Liver (tissue), 9 donors: ENCODE measurements around the gene ZYG11B. TPM values are rescaled to one million over a fixed set of nuclear protein-coding genes. Genes with fewer than 3 reads are reported as not detected.
"Not testable (repeated sequence)": the region's sequence is repeated elsewhere in the genome, so short reads cannot be mapped to it uniquely, and the experiment has no call there.

Experiments
- DNase-seq: peaks from one replicate; pipeline ENCODE4 v3.0.0-alpha.2; 2017; ENCODE audit warnings: low spot score
- H3K27ac ChIP-seq, 2 donors: one replicate each; pipeline ENCODE4 v1.7.0; 2013; ENCODE audit warnings: inconsistent platforms in 2 of 2, low read length in 2 of 2, control low read depth in 1 of 2, low read depth in 1 of 2, mild to moderate bottlenecking in 1 of 2
- H3K27me3 ChIP-seq, 4 donors: one replicate each; pipeline versions ENCODE4 v1.6.1 to v1.7.0; 2013; ENCODE audit warnings: low read length in 3 of 4, inconsistent platforms in 1 of 4, mild to moderate bottlenecking in 1 of 4, moderate library complexity in 1 of 4; ENCODE audit not compliant: control insufficient read depth in 4 of 4, insufficient read depth in 4 of 4
- H3K36me3 ChIP-seq, 4 donors: one replicate each; pipeline versions ENCODE4 v1.6.1 to v1.7.0; 2013; ENCODE audit warnings: low read length in 3 of 4, mild to moderate bottlenecking in 3 of 4, low read depth in 1 of 4, moderate library complexity in 1 of 4; ENCODE audit not compliant: control insufficient read depth in 4 of 4, insufficient read depth in 3 of 4
- H3K4me1 ChIP-seq, 4 donors: one replicate each; pipeline versions ENCODE4 v1.6.1 to v1.7.0; 2013; ENCODE audit warnings: low read length in 3 of 4, mild to moderate bottlenecking in 3 of 4, moderate library complexity in 1 of 4; ENCODE audit not compliant: control insufficient read depth in 4 of 4, insufficient read depth in 4 of 4
- H3K4me3 ChIP-seq, 3 donors: one replicate each; pipeline versions ENCODE4 v1.6.1 to v1.7.0; 2013; ENCODE audit warnings: low read length in 3 of 3, control low read depth in 1 of 3, low read depth in 1 of 3, mild to moderate bottlenecking in 1 of 3
- H3K9ac ChIP-seq, 2 donors: one replicate each; pipeline ENCODE4 v1.7.0; 2013; ENCODE audit warnings: low read length in 2 of 2, mild to moderate bottlenecking in 2 of 2, moderate library complexity in 2 of 2, control low read depth in 1 of 2, low read depth in 1 of 2
- H3K9me3 ChIP-seq, 4 donors: one replicate each; pipeline versions ENCODE4 v1.6.1 to v1.7.0; 2013; ENCODE audit warnings: low read length in 3 of 4; ENCODE audit not compliant: control insufficient read depth in 4 of 4
- FOXA1 ChIP-seq: IDR thresholded peaks from 2 replicates; pipeline ENCODE4 v1.6.1; 2016; ENCODE audit warnings: antibody characterized with exemption
- GABPA ChIP-seq, 2 donors: IDR thresholded peaks in 1 of 2; conservative IDR thresholded peaks in 1 of 2; 2 replicates each; pipeline ENCODE4 v1.6.1; 2016; ENCODE audit warnings: antibody characterized with exemption in 2 of 2, mild to moderate bottlenecking in 1 of 2, moderate library complexity in 1 of 2
- HNF4A ChIP-seq, 2 donors: conservative IDR thresholded peaks; 2 replicates each; pipeline ENCODE4 v1.6.1; 2016; ENCODE audit warnings: antibody characterized with exemption in 2 of 2, mild to moderate bottlenecking in 2 of 2
- HNF4G ChIP-seq: IDR thresholded peaks from 2 replicates; pipeline ENCODE4 v1.6.1; 2016; ENCODE audit warnings: antibody characterized with exemption
- JUND ChIP-seq, 2 donors: IDR thresholded peaks; 2 replicates each; pipeline ENCODE4 v1.6.1; 2016; ENCODE audit warnings: antibody characterized with exemption in 2 of 2
- RAD21 ChIP-seq, 2 donors: IDR thresholded peaks; 2 replicates each; pipeline ENCODE4 v1.6.1; 2016; ENCODE audit warnings: antibody characterized with exemption in 2 of 2, mild to moderate bottlenecking in 2 of 2
- RXRA ChIP-seq, 2 donors: IDR thresholded peaks; 2 replicates each; pipeline ENCODE4 v1.6.1; 2017 to 2018; ENCODE audit warnings: antibody characterized with exemption in 2 of 2, mild to moderate bottlenecking in 1 of 2
- SP1 ChIP-seq: IDR thresholded peaks from 2 replicates; pipeline ENCODE4 v1.6.1; 2018; ENCODE audit warnings: antibody characterized with exemption, mild to moderate bottlenecking
- TAF1 ChIP-seq: conservative IDR thresholded peaks from 2 replicates; pipeline ENCODE4 v1.6.1; 2016; ENCODE audit warnings: antibody characterized with exemption, mild to moderate bottlenecking
- YY1 ChIP-seq: IDR thresholded peaks from 2 replicates; pipeline ENCODE4 v1.6.1; 2016; ENCODE audit warnings: antibody characterized with exemption, mild to moderate bottlenecking
- WGBS: extraction: QIAGEN DNeasy Blood & Tissue Kit; methylation state at CpG from one replicate; pipeline ENCODE4 v1.1.7; 2013; 5-methylcytosine and 5-hydroxymethylcytosine counted together
- polyA plus RNA-seq, 2 donors: library from polyadenylated mRNA; stranded (reverse) in 1 of 2; unstranded in 1 of 2; fragments of 200-250 nt in 1 of 2; fragments of >200 nt in 1 of 2; fragmentation: Nextera tagmentation in 1 of 2; extraction: Ambion mirVana in 1 of 2; gene quantifications; one replicate each; pipeline versions ENCODE4 v1.2.1 to v1.2.3, GENCODE V29; 2013 to 2015
- total RNA-seq, 2 donors: library from RNA; depleted of rRNA; stranded (reverse); fragments of >200 nt; gene quantifications; one replicate each; pipeline ENCODE4 v1.2.3, GENCODE V29; 2014
- TF ChIP-seq, protein P1 (sequence below): IDR thresholded peaks from 2 replicates; pipeline ENCODE4 v1.6.1; 2016; ENCODE audit warnings: antibody characterized with exemption
- TF ChIP-seq, protein P2 (sequence below): IDR thresholded peaks from 2 replicates; pipeline ENCODE4 v1.6.1; 2016; ENCODE audit warnings: antibody characterized with exemption, mild to moderate bottlenecking
- TF ChIP-seq, protein P3 (sequence below): fragments of 150-350 bp; IDR thresholded peaks from 2 replicates; pipeline ENCODE4 v1.5.1; 2017; ENCODE audit warnings: improper control_type of control experiment, low read depth, low read length; ENCODE audit not compliant: missing input control
- donor health status: healthy.
- donor health status: healthy.
- donor health status: healthy.
- donor health status: healthy.
- donor health status: healthy.

Gene ZYG11B
- total and polyA plus RNA-seq, 4 donors = 6.1 to 111 (median 15.5) TPM

DNA sequence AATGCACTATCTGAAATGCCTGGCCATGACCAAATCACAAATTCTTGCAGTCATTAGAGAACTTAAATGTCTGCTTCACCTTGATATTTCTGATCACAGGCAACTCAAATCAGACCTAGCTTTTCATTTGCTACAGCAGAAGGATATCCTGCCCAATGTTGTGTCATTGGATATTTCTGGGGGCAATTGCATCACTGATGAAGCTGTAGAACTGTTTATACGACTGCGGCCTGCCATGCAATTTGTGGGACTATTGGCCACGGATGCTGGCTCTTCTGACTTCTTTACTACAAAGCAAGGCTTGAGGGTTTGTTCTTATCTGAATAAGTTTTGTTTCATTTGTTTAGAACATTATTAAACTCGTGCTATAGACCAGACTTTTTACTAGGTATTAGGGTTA lies 131.2 kb downstream of the ZYG11B start (continued):
- TF ChIP-seq RAD21 (IDR thresholded peaks at IDR 0.05) = no peak
- TF ChIP-seq, protein P1, sequence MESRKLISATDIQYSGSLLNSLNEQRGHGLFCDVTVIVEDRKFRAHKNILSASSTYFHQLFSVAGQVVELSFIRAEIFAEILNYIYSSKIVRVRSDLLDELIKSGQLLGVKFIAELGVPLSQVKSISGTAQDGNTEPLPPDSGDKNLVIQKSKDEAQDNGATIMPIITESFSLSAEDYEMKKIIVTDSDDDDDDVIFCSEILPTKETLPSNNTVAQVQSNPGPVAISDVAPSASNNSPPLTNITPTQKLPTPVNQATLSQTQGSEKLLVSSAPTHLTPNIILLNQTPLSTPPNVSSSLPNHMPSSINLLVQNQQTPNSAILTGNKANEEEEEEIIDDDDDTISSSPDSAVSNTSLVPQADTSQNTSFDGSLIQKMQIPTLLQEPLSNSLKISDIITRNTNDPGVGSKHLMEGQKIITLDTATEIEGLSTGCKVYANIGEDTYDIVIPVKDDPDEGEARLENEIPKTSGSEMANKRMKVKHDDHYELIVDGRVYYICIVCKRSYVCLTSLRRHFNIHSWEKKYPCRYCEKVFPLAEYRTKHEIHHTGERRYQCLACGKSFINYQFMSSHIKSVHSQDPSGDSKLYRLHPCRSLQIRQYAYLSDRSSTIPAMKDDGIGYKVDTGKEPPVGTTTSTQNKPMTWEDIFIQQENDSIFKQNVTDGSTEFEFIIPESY = no peak
- TF ChIP-seq TAF1 = no peak
- TF ChIP-seq FOXA1 = no peak
- TF ChIP-seq HNF4A (conservative IDR thresholded peaks at IDR 0.05) = no peak
- no peak for TF ChIP-seq GABPA (IDR thresholded peaks at IDR 0.05 in 1 of 2, conservative IDR thresholded peaks at IDR 0.05 in 1 of 2)
- TF ChIP-seq HNF4G = no peak

DNA sequence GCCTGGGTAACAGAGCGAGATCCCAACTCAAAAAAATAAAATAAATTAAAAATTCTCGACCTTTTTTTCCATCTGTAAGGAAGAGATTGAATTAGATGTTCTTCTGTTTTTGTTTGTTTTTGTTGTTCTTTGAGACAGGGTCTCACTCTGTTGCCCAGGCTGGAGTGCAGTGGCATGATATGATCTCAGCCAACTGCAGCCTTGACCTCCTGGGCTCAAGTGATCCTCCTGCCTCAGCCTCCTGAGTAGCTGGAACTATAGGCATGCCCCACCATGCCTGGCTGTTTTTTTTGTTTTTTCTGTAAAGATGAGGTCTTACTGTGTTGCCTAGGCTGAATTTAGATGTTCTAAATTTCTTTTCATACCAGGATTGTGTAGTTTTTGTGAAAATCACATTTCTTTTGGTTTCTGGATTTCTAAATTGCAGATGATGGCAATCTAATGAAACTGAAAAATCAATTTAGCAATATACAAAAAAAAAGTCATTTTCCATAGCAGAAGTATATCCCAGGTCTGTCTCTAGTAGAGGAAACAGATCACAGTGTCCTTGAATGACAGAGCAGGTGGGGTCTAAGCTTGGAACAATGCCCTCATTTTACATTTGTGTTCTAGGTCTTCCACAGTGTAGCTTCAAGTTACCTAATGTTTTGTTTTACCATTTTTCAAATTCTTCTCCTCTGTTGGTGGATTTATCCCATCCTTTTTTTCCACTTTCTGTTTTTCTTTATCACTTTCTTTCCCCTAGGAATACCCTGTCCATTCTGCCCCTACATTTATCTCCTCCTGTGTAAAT lies 136.6 kb downstream of the ZYG11B start:
- 84% methylated on average over 2 of the region's 2 CpGs for WGBS
- Histone ChIP-seq H3K27ac (no peak overlapping the region), H3K36me3 (no peaks in the 10 kb centered on the region), H3K27me3 (no peaks in the 10 kb centered on the region), H3K4me1 (no peaks in the 10 kb centered on the region), H3K4me3 (no peak overlapping the region), H3K9ac (no peak overlapping the region), H3K9me3 (no peaks in the 10 kb centered on the region)
- DNase-seq = no peak
- TF ChIP-seq YY1 (no peak), GABPA (IDR thresholded peaks at IDR 0.05 in 1 of 2, conservative IDR thresholded peaks at IDR 0.05 in 1 of 2) (no peak)

DNA sequence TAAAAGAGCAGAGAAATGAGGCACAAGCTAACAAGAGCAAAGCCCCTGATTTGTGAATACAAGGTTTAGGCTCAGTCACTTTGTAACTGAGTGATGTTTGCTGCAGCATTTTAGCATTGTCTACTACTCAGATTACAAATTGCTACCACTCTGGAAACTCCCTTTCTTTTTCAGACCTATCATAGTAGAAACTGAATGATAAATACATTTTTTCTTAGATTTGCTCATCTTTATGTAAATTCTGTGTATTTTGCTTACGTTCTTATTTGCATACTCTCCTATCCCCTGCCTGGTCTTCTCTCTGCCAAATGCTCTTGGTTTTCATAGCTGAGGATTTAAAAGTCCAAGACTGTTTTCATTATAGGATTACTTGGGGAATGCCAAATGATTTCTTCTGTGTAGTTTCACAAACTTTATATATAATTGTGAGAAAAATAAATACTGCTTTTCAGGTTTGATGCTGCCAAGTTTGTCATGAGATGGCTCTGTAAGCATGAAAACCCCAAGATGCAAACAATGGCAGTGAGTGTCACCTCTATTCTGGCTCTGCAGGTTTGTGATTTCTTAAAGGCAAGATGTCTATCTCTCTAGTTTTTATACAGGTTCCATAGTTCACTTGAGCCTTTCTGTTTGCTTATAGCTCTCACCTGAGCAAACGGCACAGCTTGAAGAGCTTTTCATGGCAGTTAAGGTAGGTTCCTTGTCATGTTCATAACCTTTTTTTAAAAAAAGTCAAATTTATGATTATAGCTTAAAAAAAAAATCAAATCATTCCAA lies 141.0 kb downstream of the ZYG11B start:
- DNase-seq = no peak
- Histone ChIP-seq H3K9ac (no peak overlapping the region), H3K27ac (no peak overlapping the region), H3K36me3 (no peaks in the 10 kb centered on the region), H3K4me3 (no peak overlapping the region), H3K27me3 (no peaks in the 10 kb centered on the region), H3K4me1 (no peaks in the 10 kb centered on the region), H3K9me3 (no peaks in the 10 kb centered on the region)
- TF ChIP-seq FOXA1 (no peak), RXRA (IDR thresholded peaks at IDR 0.05) (no peak), SP1 (no peak), JUND (IDR thresholded peaks at IDR 0.05) (no peak), RAD21 (IDR thresholded peaks at IDR 0.05) (no peak), TAF1 (no peak)
- TF ChIP-seq, protein P2, sequence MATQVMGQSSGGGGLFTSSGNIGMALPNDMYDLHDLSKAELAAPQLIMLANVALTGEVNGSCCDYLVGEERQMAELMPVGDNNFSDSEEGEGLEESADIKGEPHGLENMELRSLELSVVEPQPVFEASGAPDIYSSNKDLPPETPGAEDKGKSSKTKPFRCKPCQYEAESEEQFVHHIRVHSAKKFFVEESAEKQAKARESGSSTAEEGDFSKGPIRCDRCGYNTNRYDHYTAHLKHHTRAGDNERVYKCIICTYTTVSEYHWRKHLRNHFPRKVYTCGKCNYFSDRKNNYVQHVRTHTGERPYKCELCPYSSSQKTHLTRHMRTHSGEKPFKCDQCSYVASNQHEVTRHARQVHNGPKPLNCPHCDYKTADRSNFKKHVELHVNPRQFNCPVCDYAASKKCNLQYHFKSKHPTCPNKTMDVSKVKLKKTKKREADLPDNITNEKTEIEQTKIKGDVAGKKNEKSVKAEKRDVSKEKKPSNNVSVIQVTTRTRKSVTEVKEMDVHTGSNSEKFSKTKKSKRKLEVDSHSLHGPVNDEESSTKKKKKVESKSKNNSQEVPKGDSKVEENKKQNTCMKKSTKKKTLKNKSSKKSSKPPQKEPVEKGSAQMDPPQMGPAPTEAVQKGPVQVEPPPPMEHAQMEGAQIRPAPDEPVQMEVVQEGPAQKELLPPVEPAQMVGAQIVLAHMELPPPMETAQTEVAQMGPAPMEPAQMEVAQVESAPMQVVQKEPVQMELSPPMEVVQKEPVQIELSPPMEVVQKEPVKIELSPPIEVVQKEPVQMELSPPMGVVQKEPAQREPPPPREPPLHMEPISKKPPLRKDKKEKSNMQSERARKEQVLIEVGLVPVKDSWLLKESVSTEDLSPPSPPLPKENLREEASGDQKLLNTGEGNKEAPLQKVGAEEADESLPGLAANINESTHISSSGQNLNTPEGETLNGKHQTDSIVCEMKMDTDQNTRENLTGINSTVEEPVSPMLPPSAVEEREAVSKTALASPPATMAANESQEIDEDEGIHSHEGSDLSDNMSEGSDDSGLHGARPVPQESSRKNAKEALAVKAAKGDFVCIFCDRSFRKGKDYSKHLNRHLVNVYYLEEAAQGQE = no peak
- TF ChIP-seq, protein P3, sequence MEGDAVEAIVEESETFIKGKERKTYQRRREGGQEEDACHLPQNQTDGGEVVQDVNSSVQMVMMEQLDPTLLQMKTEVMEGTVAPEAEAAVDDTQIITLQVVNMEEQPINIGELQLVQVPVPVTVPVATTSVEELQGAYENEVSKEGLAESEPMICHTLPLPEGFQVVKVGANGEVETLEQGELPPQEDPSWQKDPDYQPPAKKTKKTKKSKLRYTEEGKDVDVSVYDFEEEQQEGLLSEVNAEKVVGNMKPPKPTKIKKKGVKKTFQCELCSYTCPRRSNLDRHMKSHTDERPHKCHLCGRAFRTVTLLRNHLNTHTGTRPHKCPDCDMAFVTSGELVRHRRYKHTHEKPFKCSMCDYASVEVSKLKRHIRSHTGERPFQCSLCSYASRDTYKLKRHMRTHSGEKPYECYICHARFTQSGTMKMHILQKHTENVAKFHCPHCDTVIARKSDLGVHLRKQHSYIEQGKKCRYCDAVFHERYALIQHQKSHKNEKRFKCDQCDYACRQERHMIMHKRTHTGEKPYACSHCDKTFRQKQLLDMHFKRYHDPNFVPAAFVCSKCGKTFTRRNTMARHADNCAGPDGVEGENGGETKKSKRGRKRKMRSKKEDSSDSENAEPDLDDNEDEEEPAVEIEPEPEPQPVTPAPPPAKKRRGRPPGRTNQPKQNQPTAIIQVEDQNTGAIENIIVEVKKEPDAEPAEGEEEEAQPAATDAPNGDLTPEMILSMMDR = no peak
- WGBS = 82% methylated on average over 2 of the region's 2 CpGs

GRCh38 chr1:52869727-52870126 lies 143.5 kb downstream of the ZYG11B start:
- H3K4me3 ChIP-seq, H3K4me1 ChIP-seq, H3K36me3 ChIP-seq, H3K9me3 ChIP-seq, DNase-seq, H3K9ac ChIP-seq, H3K27me3 ChIP-seq, H3K27ac ChIP-seq: not testable (repeated sequence)
- 97% methylated on average over 28 of the region's 29 CpGs for WGBS
